HEK293 (cell line): Measurements from ENCODE around the gene HPSE2.

Source experiments
- FEZF1 ChIP-seq: fragments of 450-650 bp; formaldehyde crosslinking; IDR thresholded peaks from 2 replicates; pipeline ENCODE4 v1.5.1; 2016; ENCODE audit warnings: missing biosample characterization, missing genetic modification characterization
- ZNF510 ChIP-seq: fragments of 450-650 bp; formaldehyde crosslinking; IDR thresholded peaks from 2 replicates; pipeline ENCODE4 v1.5.1; 2018; ENCODE audit warnings: mild to moderate bottlenecking, missing genetic modification characterization, missing biosample characterization; ENCODE audit not compliant: insufficient replicate concordance
- TF ChIP-seq, protein P1 (sequence below): sonication (generic); formaldehyde crosslinking; IDR thresholded peaks from 2 replicates; pipeline ENCODE4 v1.8.1; 2022; ENCODE audit warnings: mild to moderate bottlenecking, moderate library complexity, missing genetic modification reagents
- TF ChIP-seq, protein P2 (sequence below): fragments of 450-650 bp; formaldehyde crosslinking; IDR thresholded peaks from 2 replicates; pipeline ENCODE4 v1.5.1; 2016; ENCODE audit warnings: missing biosample characterization, missing genetic modification characterization

DNA sequence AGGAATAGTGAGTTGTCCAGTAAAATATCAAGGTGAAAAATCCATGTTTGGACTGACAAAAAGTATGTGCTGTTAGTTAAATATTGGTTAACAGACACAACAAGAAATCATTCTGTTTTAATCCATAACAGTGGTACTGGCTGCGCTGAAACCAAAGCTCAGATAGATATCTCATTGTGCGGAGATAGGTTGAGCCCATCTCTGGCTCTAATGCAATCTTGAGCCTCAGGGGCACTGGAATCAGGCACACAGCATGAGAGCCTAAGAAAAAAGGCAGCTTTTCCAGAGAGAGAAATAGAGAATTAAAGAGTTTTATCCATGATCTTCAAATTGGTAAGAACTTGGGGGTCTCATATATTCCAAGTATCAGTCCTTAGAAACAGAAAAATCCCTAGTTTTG lies 373.7 kb downstream of the HPSE2 start:
- TF ChIP-seq, protein P1, sequence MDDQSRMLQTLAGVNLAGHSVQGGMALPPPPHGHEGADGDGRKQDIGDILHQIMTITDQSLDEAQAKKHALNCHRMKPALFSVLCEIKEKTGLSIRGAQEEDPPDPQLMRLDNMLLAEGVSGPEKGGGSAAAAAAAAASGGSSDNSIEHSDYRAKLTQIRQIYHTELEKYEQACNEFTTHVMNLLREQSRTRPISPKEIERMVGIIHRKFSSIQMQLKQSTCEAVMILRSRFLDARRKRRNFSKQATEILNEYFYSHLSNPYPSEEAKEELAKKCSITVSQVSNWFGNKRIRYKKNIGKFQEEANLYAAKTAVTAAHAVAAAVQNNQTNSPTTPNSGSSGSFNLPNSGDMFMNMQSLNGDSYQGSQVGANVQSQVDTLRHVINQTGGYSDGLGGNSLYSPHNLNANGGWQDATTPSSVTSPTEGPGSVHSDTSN (CRISPR knock-in tag): no peak
- TF ChIP-seq, protein P2, sequence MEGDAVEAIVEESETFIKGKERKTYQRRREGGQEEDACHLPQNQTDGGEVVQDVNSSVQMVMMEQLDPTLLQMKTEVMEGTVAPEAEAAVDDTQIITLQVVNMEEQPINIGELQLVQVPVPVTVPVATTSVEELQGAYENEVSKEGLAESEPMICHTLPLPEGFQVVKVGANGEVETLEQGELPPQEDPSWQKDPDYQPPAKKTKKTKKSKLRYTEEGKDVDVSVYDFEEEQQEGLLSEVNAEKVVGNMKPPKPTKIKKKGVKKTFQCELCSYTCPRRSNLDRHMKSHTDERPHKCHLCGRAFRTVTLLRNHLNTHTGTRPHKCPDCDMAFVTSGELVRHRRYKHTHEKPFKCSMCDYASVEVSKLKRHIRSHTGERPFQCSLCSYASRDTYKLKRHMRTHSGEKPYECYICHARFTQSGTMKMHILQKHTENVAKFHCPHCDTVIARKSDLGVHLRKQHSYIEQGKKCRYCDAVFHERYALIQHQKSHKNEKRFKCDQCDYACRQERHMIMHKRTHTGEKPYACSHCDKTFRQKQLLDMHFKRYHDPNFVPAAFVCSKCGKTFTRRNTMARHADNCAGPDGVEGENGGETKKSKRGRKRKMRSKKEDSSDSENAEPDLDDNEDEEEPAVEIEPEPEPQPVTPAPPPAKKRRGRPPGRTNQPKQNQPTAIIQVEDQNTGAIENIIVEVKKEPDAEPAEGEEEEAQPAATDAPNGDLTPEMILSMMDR: no peak
- no peak for TF ChIP-seq FEZF1 (tag by site-specific recombination)
- no peak for TF ChIP-seq ZNF510 (tag by site-specific recombination)
